HG03103 (cell line): ENCODE data around the gene CNTNAP3B.
"Not testable (repeated sequence)": the region's sequence is repeated elsewhere in the genome, so short reads cannot be mapped to it uniquely, and the experiment has no call there.

Experiments used
- ATAC-seq: cut with Tn5 transposase; IDR thresholded peaks from one replicate; pipeline ENCODE4 v1.9.1; 2021; ENCODE audit warnings: low read depth; ENCODE audit not compliant: unreplicated experiment

The CNTNAP3B gene

DNA sequence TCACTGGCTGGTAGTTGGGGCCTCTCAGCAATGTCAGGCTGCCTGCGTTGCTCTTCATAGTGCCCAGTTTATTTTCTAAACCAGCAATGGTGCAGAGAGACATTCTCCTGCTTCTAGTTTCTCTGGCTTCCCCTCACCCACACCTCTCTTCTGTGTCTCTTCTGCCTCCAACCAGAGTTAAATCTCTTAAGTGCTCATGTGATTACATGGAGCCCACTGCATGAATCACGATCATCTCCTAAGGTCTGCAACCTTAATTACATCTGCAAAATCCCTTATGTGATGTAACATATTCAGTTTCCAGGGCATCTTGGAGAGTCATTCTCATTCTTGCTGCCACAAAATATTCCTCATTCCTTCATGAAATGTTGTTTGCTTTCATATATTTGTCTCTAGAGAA, 149.0 kb downstream of the CNTNAP3B start:
- ATAC-seq = not testable (repeated sequence)

DNA sequence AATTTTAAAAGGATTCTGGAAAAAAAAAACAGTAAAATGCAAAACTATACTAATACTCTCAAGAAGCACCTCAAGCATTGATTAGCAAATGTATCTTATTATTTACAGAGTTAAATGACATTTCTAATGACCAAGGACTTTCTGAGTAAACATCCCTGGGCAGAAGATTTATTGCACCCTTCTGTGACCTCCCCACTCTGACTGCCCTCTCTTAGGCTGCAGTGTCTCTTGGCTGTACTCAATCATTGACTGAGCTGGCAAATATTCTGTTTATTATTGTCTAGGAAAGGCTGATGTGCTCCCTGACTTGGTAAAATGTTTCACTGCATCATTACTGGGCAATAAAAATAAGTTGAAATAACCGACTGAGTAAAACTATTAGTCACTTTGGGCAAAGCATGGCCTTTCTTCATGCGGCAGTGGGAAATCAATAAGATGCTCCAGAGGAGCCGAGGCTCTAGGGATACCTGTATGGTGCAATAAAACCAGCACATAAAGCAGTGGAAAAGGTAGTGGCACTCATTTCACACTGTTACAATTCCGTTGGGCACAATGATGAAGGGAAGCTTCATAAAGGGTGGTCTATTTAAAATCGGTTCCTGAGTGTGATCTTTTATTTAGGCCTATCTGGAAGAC, 151.1 kb downstream of the CNTNAP3B start:
- not testable (repeated sequence) for ATAC-seq

DNA sequence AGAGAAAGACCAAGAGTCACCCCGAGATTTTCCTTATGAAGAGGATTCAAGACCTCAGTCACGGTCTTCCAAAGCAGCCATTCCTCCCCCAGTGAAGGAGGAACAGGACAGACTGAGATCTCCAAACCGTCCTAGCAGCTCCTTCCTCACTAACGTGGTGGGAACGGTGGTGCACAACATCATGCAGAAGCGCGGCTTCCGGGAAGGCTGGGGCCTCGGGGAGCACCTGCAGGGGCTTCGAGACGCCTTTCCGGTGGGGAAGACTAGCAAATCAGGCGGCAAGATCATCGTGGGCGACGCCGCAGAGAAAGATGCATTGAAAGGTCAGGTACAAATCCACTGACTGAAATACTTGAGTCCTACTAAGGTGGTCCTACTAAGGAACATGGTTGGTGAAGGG, 154.3 kb downstream of the CNTNAP3B start:
- not testable (repeated sequence) for ATAC-seq

DNA sequence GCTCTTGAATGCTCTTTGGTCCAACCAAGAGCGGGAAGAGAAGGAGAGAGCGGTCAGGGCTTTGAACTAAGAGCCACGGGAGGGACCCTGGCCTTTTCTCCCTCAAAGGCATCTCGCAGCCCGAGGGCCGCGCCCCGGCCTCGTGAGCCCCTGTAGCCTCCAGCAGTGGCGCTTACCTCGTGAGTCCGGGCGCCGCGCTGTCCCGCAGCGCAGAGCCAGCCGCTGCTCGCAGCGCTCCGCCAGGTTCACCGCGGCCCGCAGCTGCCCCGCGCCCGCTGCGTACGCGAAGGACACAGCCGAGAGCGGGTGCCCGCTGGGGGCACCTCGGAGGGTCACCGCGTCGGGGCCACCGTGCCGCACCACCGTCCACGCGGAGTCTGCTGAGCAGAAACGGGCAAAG, 176.2 kb downstream of the CNTNAP3B start:
- not testable (repeated sequence) for ATAC-seq

DNA sequence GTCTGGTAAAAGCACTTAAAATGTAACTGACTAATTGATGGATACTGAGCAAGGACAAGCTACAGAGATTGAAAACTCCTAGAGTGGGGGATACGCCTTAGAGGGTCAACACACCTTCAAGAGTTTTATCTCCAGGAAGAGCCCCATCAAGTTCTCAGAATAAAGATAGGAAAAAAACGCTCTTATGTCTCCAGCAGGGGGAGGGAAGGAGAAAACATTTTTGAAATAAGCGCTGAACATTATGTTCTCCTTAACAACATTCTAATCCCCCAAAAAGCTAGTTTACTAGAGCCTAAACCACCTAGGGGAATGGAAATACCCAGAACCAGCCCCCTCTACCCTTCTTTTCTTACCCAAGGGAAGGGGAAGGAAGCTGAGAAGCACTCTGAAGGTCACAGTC, 187.5 kb downstream of the CNTNAP3B start:
- not testable (repeated sequence) for ATAC-seq

DNA sequence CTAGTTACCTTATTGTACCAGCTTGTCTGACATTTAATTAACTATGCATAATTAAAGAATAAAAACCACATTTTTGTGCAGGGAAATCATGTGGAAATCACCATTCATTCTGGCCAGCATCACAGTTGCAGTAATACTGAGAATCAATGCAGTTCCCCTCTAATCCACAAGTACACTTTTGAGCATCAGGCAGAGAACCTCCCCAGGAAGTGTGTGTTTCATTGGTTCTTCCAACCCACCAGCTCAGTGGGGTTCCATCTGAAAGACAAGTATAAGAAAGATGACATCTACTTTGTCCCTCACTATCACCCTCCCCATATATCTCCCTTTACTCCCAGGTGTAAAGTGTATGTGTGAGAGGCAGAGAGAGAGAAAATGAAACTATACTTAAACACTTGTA, 191.1 kb downstream of the CNTNAP3B start:
- ATAC-seq = not testable (repeated sequence)

DNA sequence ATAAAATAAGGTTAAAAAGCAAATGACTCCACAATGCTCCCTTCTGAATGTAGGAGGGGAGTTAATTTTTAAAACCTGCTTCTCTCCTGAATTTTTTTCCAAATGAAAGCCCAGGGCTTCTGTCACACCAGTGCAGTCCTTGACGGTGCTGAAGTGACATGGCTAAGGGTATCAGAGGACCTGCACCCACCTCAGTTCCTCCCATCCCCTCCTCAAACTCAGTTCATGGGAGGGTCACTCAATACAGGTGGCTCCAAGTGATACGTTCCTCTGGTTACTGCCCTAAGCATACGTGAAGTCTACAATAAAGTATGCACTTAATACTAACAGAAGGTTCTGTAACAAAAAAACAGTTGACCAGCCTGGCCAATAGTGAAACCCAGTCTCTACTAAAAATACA, 193.5 kb downstream of the CNTNAP3B start:
- ATAC-seq = not testable (repeated sequence)

DNA sequence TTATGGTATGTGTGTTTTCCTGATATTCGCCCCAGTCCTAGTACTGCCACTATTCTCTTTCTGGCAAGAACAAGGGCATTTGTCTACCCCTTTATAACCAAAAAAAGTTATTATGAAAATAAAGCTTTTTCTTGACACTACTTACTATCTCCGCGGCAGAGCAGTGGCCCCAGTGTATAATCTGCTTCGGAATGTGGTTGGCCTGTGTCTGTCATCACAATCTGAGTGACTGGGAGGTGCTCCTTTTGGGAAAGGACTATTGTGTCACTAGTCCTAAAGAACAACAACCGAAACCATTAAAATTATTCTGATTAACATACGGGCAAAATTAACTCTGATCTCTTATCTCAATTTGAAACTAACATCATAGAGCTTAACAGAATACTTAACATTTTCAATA, 200.1 kb downstream of the CNTNAP3B start:
- ATAC-seq = not testable (repeated sequence)

DNA sequence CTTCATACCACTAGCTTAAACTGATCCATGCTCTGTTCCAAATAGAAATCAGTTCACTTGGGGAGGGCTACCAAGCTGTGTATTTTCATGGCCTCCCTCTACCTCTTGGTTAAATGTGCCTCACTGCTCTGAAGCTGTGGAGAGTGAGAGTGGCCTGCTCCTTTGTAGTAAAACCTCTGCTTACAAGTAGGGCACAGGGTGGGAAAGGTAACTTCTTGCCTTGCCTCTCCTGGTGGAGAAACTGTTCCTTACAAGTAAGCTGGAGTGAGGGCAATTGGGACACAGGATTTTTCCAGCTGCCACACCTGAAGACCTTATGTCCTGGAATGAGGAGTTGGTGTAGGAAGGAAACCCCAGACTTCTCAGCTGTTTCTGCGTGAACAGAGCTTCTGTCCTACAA, 211.9 kb downstream of the CNTNAP3B start:
- ATAC-seq = not testable (repeated sequence)

DNA sequence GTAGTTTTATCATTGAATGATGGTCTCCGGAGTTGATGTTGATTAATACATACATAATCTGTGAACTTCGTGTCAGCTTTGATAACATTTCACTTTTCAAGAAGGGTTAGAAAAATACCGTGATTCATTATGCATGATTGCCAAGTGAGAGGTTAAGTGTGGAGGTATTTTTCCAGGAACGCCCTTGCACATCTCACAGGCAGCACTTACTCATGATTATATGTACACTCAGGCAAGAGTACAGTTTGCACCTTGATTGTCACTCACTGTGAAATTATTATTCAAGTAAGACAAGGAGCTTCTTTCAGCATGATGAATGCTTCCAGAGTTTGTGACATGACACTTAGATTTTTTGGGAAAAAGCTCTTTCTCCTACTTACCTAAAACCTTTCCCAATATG, 223.7 kb downstream of the CNTNAP3B start:
- not testable (repeated sequence) for ATAC-seq

DNA sequence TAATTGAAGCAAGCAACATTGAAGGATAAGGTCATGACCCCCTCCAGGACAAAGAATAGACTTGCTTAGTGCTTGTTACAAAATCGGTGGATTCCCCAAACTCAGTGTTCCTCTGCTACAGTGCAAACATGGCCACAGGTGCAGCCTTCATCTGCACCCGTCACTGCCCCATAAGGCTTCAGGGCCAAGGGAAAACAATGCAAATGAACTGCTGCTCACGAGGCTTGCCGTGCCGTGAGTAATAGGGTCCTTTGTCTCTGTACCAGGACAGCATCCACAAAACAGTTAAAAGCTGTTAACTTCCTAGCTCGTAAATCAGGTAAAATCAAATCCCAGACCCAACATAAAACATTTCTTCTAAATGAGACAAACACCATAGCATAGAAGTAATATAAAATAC, 226.5 kb downstream of the CNTNAP3B start:
- not testable (repeated sequence) for ATAC-seq

DNA sequence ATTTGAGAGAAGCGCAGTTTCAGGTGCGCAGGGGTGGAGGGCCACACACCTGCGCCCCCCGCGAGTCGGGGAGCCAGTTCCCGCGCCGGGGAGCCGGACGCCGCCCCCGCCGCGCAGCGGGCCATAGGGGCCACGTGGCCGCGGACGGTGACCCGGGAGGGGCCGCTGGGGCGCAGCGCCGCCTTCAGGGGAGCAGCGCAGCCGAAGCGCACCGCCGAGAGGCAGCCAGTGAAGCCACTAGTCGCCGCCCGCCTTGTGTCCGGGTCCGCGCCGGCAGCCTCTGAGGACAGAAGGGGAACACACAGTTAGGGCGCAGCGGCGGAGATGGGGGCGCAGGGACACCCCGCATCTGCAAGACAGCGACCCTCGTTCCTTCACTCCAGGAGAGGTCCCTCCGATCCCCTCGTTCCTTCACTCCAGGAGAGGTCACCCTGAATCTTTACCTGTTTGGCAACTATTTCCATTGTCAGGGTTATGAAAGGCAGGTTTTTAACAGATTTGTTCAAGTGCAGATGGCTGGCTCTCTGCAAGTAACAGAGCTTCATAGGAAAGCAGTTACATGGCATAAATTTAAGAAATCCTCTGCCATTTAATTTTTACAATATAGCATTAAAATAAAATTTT, 230.4 kb downstream of the CNTNAP3B start:
- not testable (repeated sequence) for ATAC-seq

DNA sequence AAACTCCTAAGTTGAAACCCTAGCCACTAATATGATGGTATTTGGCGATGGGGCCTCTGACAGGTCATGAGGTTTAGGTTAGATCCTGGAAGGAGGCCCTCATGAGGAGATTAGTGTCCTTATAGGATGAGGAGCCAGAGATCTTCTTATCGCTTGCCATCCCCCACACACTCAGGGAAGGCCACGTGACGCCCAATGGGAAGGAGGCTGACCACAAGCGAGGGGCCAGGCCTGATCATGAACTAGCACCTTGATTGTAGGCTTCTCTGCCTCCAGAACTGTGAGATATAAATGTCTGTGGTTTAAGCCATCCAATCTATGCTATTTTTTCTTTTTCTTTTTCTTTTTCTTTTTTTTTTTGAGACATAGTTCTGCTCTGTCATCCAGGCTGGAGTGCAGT, 254.7 kb downstream of the CNTNAP3B start:
- ATAC-seq = not testable (repeated sequence)

DNA sequence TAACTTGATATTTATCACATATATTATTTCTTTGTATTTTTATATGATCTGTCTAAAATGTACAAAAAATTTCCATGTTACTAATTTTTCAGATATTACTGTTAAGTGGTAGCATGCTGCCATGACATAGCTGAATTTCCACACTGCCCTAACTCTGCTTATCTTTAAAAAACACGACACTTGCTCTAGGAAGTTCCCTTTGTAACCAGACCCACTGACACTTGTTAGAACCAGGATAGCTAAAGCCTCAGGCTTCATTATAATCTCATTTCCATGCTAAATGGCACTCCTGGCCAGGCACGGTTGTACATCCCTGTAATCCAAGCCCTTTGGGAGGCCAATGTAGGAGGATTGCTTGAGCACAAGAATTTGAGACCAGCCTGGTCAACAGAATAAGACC, 273.8 kb downstream of the CNTNAP3B start:
- ATAC-seq = not testable (repeated sequence)

DNA sequence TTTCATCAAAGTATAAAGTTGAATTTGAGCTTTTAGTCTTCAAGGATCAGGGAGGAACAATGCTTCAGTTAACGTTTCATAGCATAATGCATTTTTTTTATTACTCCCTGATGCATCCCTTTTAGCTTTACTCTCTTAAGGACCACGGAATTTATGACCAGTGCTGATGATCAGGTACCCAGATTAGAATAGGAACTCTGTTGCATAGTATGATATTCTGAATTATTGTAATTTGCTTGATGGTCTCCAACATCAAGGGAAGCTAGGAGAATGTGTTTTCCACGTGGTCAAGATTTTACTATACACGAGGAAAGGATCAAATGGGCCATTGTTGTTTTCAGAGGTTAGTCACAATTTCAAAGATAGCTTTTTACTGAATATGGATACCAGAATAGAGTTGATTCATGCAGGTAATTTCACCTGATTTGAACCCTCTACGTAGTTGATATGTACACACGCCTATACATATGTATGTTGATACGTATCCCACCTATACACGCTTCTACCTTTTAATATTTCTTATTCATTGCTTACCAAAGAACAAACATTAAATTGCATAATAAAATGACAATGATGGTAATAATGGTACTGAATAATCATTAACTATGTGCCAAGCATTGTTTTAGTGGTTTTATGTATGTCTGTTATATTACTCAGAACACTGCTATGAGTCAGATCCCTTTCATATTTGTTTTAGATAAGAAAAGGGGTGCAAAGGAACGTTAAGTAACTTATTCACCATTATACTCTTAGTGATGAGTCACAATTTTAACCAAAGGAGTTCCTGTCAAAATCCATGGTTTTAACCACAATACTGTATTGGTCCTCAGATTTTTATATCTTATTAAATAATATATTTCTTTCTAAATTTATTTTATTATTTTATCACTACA, 277.1 kb downstream of the CNTNAP3B start:
- not testable (repeated sequence) for ATAC-seq

DNA sequence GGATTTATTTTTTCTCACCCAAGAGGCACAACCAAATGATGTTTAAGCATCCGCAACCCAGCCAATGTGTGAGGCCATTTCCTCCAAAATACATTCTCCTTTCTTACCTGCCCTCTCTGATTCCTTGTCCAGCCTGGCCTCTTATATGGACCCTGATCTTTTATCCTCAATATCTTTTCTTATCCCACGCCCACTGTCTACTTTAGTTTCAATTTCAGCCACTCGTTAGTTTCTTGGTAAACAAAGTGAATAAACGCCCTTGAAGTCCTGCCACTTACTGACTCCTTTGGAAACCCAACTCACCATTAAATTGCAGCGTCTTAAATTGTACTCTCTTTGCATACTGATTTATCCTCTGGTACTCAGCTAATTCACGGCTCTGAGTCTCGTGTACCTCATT, 281.4 kb downstream of the CNTNAP3B start:
- ATAC-seq = not testable (repeated sequence)
